Measurements from ENCODE around the gene ATG3.

- TF ChIP-seq CTCF (conservative IDR thresholded peaks at IDR 0.05) = no peak
- TF ChIP-seq ZFX (IDR thresholded peaks at IDR 0.05) = no peak
Observed at GRCh38 chr3:112598731-112599130, 37.0 kb upstream of the ATG3 start.
